T-helper 1 cell treated with Interleukin-12 subunit alpha and Interleukin-12 subunit beta and Interleukin-4 antibody, amounts not matched to agents 30 μg/mL and 1 μg/mL, for 36 hours (primary cell): ENCODE results near the gene TRRAP.
A peak's percentile ranks its signal among the peaks of the same experiment; 100 is the strongest.
"Not testable (repeated sequence)": the region's sequence is repeated elsewhere in the genome, so short reads cannot be mapped to it uniquely, and the experiment has no call there.

ENCODE experiments used
- H3K27ac Mint-ChIP-seq: one replicate; pipeline ENCODE4 v1.8.0; 2021; ENCODE audit warnings: mild to moderate bottlenecking, mixed read lengths
- H3K27me3 Mint-ChIP-seq: one replicate; pipeline ENCODE4 v1.8.0; 2021; ENCODE audit warnings: low read depth, mixed read lengths
- H3K36me3 Mint-ChIP-seq: one replicate; pipeline ENCODE4 v1.8.0; 2021; ENCODE audit warnings: low read depth, mixed read lengths
- H3K4me1 Mint-ChIP-seq: one replicate; pipeline ENCODE4 v1.8.0; 2021; ENCODE audit warnings: low read depth, mixed read lengths
- H3K4me3 Mint-ChIP-seq: one replicate; pipeline ENCODE4 v1.8.0; 2021; ENCODE audit warnings: mild to moderate bottlenecking, moderate library complexity, mixed read lengths
- H3K9me3 Mint-ChIP-seq: one replicate; pipeline ENCODE4 v1.8.0; 2021; ENCODE audit warnings: mixed read lengths

The TRRAP gene

DNA sequence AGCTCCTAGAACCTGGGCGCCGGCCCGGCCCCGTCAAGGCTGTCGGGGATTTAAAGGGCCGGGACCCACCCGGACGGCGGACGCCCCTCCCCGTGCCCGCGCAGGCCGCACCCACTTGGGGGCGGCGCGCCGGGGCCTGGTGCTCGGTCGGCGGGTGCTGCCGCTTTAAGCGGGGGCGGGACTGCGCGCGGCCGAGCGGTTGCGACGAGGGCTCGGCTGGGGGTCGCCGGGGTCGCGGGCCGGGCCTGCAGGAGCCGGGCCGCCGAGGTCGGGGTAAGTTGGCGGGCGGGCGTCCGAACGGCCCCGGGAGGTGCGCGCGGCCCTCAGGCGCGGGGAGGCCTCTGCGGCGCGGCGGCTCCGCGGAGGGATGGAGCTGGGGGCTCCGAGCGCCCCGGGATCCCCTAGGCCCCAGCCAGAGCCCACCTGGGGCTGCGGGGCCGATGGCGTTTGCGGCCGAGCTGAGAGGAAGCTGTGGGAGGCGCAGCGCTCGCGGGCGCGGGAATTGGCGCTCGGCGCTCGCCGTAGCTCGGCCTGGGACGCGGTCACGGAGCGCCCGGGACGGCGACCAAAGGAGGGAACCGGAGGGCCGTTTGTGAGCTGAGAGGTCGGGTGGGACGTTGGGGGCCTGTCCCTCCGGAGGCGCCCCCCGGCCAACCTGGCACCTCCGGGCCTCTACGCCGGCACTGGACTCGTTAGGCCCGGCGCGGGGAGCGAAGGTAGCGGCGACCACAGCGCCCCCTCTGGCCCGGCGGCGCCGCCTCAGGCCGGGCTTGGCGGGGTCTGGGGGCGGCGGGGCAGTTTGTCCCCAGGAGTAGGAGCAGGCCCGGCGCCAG is at the start of gene TRRAP:
TRRAP (plus strand) TSS at position 168 of the 833 bp plus-strand sequence. CDS start 2,619 bp downstream, outside the sequence.
- Mint-ChIP-seq H3K27me3 (peaks cover 5% of the 10 kb centered on the region), H3K4me3 (peak within 1 kb of the TSS; percentile 89), H3K9me3 (no peaks in the 10 kb centered on the region), H3K4me1 (peaks cover 6% of the 10 kb centered on the region), H3K36me3 (peaks cover 9% of the 10 kb centered on the region), H3K27ac (peak within 1 kb of the TSS; percentile 91)

DNA sequence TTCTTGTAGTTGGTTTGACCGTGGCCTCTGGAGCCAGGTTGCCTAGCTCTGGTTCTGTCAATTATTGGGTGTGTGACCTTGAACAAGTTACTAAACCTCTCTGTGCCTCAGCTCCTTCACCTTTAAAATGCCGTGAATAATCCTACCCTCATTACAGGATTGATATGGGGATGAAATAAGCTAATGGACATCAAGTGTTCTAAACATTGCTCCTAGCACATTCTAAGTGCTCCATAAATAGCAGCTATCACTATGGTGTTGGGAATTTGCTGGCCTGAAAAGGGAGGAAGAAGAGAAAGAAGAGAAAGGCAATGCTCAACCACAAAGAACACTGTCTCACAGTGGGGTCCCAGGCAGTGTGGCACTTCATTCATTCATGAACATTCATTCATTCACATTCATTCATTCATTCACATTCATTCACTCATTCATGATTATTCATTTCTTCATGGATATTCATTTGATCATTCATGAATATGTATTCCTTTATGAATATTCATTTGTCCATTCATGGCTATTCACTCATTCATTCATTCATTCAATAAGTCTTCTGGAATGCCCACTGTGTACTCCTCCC is 47.3 kb upstream of the TRRAP start:
- no peaks in the 10 kb centered on the region for H3K9me3 Mint-ChIP-seq
- H3K27me3 Mint-ChIP-seq = no peaks in the 10 kb centered on the region
- no peak overlapping the region for H3K4me3 Mint-ChIP-seq
- no peaks in the 10 kb centered on the region for H3K36me3 Mint-ChIP-seq
- H3K4me1 Mint-ChIP-seq = no peaks in the 10 kb centered on the region
- H3K27ac Mint-ChIP-seq = no peak overlapping the region

DNA sequence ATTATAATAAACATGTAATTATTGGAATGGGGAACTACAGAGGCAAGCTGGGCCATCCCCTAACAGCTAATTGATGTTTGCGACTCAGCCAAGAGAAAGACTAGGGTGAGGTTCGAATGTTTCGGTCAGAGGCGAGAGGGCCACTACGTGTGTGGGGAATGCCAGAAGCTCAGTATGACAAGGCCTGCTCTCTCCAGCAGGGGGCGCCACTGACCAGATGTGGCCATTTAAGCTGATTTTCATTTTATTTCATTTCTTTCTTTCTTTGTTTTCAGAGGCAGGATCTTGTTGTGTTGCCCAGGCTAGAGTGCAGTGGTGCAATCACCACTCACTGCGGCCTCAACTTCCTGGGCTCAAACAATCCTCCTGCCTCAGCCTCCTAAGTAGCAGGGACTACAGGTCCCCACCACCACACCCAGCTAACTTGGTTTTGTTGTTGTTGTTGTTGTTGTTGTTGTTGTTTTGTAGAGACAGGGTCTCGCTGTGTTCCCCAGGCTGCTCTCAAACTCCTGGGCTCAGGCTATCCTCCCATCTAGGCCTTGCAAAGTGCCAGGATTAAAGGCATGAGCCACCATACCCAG is 46.6 kb upstream of the TRRAP start:
- H3K27ac Mint-ChIP-seq = no peak overlapping the region
- H3K4me1 Mint-ChIP-seq = no peaks in the 10 kb centered on the region
- no peaks in the 10 kb centered on the region for H3K9me3 Mint-ChIP-seq

DNA sequence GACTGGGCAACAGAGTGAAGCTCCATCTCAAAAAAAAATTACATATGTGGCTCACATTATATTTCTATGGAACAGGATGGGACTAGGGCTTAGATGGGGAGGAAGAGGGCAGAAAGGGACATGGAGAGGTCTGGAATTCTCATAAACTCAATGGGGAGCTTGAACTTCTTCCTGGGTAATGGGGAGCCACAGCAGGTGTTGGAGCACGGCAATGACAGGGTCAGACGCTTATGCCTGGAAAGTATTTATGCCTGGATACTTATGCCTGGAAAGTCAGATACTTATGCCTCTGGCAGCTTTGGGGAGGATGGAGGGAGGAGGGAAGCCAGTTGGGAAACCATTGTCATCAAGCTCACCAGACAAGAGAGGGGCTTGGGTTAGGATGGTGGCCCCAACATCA is 45.3 kb upstream of the TRRAP start:
- no peaks in the 10 kb centered on the region for H3K9me3 Mint-ChIP-seq
- H3K27ac Mint-ChIP-seq = no peak overlapping the region
- no peaks in the 10 kb centered on the region for H3K4me1 Mint-ChIP-seq
- no peaks in the 10 kb centered on the region for H3K27me3 Mint-ChIP-seq
- no peaks in the 10 kb centered on the region for H3K36me3 Mint-ChIP-seq
- H3K4me3 Mint-ChIP-seq = no peak overlapping the region

More for the DNA sequence above, 46.6 kb upstream of the TRRAP start:
- no peak overlapping the region for H3K4me3 Mint-ChIP-seq
- no peaks in the 10 kb centered on the region for H3K36me3 Mint-ChIP-seq
- H3K27me3 Mint-ChIP-seq = no peaks in the 10 kb centered on the region

DNA sequence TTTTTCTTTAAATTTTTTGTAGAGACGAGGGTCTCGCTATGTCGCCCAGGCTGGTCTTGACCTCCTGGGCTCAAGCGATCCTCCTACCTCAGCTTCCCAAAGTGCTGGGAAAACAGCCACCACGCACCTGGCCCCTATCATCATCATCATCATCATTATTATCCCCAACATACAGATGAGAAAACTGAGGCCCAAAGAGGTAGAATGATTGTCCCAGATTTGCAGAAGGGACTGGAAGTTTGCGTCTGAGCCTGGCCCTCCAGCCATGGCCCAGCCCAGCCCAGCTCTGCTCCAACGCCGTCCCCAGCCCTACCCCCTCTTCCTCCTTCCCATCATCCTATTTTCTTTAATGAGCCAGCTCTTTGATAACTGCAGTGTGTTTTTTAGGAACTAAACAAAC is 43.4 kb upstream of the TRRAP start:
- no peaks in the 10 kb centered on the region for H3K36me3 Mint-ChIP-seq
- H3K4me3 Mint-ChIP-seq = no peak overlapping the region
- no peaks in the 10 kb centered on the region for H3K4me1 Mint-ChIP-seq
- H3K9me3 Mint-ChIP-seq = no peaks in the 10 kb centered on the region
- H3K27me3 Mint-ChIP-seq = no peaks in the 10 kb centered on the region
- H3K27ac Mint-ChIP-seq = no peak overlapping the region

DNA sequence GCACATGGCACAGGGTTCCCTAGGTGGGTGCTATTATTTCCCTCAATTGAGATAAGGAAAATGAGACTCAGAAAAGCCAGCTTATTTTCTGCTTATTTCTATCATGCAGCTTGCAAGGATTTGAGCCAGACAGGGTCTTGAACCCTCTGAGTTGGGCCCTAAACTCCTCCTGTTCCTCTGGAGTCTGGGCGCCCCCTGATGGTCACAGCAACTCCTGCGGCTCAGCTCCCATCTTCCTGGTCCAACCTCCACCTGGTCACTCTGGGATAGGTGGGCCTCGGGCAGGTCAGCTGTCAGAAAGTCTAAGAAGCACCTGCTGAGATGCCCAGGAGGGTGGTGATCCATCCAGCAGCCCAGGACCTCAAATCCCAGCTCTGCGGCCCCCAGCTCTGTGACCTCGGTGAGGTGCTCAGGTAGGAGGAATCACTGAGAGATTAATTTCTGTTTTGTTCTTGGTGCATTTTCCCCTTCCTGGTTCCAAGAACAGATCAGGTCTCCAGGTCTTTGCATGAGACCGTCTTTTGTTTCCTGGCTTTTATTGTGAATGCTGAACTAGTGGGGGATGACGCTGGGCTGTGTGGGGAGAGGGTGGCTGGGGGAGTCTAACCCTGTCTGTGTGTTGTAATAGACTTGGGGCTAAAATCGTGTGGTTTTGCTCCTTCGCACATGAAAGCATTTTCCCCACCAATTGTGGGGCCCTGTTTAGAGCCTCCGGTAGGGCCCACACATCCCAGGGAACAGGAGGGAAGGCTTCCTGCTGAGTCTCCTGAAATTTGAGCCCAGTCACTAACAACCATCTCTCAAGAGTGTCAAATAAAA is 41.3 kb upstream of the TRRAP start:
- H3K9me3 Mint-ChIP-seq = no peaks in the 10 kb centered on the region
- H3K4me1 Mint-ChIP-seq = peaks cover 2% of the 10 kb centered on the region
- H3K27ac Mint-ChIP-seq = no peak overlapping the region
- no peak overlapping the region for H3K4me3 Mint-ChIP-seq
- H3K27me3 Mint-ChIP-seq = no peaks in the 10 kb centered on the region
- no peaks in the 10 kb centered on the region for H3K36me3 Mint-ChIP-seq

DNA sequence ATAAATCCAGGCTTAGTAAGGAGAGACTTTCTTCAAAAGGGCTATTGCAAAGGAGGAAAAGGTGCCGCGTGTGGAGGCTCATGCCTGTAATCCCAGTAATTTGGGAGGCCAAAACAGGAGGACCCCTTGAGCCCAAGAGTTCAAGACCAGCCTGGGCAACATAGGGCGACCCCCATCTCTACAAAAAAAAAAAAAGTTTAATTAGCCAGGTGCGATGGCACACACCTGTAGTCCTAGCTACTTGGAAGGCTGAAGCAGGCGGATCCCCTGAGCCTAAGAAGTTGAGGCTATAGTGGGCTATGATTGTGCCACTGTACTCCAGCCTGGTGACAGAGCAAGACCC is 40.7 kb upstream of the TRRAP start:
- Mint-ChIP-seq H3K27ac (no peak overlapping the region), H3K27me3 (no peaks in the 10 kb centered on the region), H3K4me3 (no peak overlapping the region), H3K9me3 (no peaks in the 10 kb centered on the region), H3K4me1 (peaks cover 2% of the 10 kb centered on the region), H3K36me3 (no peaks in the 10 kb centered on the region)

DNA sequence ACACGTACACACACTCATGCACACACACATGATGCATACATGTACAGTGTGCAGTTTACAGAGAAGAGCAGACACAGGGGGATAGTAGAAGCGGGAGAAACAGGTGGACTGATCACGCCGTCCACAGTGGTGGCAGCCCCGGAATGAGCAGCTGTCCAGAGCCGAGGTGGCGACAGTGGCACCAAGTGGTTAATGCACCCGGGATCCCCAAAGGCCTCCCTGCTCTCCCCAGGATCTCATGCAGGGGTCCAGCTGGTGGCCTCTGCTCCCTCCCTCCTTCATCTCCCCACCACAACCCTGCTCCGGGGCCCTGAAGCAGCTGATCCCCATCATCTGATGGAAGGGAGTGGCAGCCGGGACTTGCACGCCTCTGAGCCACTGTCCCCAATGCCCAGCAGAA is 38.2 kb upstream of the TRRAP start:
- no peaks in the 10 kb centered on the region for H3K27me3 Mint-ChIP-seq
- no peak overlapping the region for H3K27ac Mint-ChIP-seq
- peaks cover 2% of the 10 kb centered on the region for H3K4me1 Mint-ChIP-seq
- H3K9me3 Mint-ChIP-seq = no peaks in the 10 kb centered on the region
- H3K36me3 Mint-ChIP-seq = no peaks in the 10 kb centered on the region
- H3K4me3 Mint-ChIP-seq = no peak overlapping the region

DNA sequence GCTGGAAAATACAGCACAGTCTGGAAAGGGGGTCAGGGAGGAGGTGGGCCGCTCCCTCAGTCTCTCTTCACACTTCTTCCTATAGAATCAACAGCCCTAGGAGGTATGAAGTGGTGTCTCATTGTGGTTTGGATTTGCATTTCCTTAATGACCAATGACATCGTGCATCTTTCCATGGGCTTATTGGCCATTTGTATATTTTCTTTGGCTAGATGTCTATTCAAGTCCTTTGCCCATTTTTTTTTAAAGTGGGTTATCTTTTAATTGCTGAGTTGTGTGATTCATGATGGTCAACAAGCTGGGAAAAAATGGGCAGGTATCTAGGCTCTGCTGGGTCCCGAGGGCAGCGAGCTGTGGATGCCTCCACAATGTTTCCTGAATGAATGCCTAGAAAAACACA is 37.6 kb upstream of the TRRAP start:
- no peaks in the 10 kb centered on the region for H3K27me3 Mint-ChIP-seq
- no peak overlapping the region for H3K27ac Mint-ChIP-seq
- no peak overlapping the region for H3K4me3 Mint-ChIP-seq
- no peaks in the 10 kb centered on the region for H3K9me3 Mint-ChIP-seq
- no peaks in the 10 kb centered on the region for H3K36me3 Mint-ChIP-seq
- peaks cover 2% of the 10 kb centered on the region for H3K4me1 Mint-ChIP-seq

DNA sequence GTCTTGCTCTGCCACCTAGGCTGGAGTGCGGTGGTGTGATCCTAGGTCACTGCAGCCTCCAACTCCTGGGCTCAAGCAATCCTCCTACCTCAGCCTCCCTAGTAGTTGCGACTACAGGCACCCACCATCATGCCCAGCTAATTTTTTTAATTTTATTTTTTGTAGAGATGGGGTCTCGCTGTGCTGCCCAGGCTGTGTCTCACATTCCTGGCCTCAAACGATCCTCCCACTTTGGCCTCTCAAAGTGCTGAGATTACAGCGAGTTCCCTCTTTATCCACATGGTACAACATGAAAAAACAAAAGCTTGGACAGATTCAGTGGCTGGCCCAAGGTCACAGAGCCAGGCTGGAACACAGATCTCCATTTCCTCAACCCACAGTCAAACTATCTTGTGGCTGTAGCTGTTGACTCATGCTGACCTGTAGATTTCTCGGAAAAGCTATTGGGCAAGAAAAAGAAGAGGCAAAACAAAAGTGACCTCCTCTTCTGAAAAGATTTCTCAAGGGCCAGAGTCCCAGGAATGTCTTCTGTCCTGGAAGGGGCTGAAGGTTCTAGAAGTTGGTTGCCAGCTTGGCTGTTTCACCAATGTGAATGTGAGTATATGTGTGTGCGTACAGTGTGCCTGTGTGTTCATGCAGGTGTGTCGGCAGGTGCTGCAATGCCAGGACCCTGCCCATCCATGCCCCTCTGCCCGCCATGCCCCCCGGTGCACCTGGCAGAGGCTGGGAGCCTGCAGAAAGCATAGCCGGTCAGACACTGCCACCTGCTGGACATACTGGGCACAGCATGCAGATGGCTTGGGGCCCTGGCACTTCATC is 36.9 kb upstream of the TRRAP start:
- no peak overlapping the region for H3K4me3 Mint-ChIP-seq
- H3K27me3 Mint-ChIP-seq = no peaks in the 10 kb centered on the region
- H3K9me3 Mint-ChIP-seq = no peaks in the 10 kb centered on the region

DNA sequence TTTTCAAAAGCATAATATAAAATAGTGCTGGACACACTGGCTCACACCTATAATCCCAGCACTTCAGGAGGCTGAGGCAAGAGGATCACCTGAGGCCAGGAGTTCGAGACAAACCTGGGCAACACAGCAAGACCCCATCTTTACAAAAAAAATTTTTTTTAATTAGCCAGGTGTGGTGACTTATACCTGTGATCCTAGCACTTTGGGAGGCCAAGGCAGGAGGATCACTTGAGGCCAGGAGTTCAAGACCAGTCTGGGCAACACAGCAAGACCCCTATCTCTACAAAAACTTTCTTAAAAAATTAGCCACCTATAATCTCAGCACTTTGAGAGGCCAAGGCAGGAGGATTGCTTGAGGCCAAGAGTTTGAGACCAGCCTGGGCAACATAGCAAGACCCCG is 35.8 kb upstream of the TRRAP start:
- not testable (repeated sequence) for H3K27me3 Mint-ChIP-seq, H3K4me1 Mint-ChIP-seq, H3K36me3 Mint-ChIP-seq, H3K4me3 Mint-ChIP-seq, H3K9me3 Mint-ChIP-seq, H3K27ac Mint-ChIP-seq

More for the DNA sequence above, 36.9 kb upstream of the TRRAP start:
- no peak overlapping the region for H3K27ac Mint-ChIP-seq
- no peaks in the 10 kb centered on the region for H3K36me3 Mint-ChIP-seq
- H3K4me1 Mint-ChIP-seq = peaks cover 2% of the 10 kb centered on the region

DNA sequence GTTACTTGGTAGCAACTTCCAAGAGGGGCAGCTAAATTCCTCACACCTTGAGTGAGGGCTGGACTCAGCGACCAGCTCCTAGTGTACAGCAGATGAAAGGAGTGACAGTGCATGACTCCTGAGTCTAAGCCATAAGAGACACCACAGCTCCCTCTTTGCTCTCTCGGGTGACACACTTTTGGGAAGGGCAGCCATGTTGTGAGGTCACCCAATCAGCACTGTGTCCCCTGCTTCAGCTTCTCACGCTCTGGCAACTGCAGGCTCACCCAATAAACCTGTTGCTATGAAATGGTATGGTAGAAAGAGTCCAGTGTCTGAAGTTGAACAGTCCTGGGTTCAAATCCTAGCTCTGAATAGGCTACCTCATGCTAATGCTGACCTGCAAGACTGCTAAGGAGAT is 29.4 kb upstream of the TRRAP start:
- Mint-ChIP-seq H3K9me3 (no peaks in the 10 kb centered on the region), H3K27ac (no peak overlapping the region), H3K36me3 (no peaks in the 10 kb centered on the region), H3K4me3 (no peak overlapping the region), H3K27me3 (no peaks in the 10 kb centered on the region), H3K4me1 (no peaks in the 10 kb centered on the region)

DNA sequence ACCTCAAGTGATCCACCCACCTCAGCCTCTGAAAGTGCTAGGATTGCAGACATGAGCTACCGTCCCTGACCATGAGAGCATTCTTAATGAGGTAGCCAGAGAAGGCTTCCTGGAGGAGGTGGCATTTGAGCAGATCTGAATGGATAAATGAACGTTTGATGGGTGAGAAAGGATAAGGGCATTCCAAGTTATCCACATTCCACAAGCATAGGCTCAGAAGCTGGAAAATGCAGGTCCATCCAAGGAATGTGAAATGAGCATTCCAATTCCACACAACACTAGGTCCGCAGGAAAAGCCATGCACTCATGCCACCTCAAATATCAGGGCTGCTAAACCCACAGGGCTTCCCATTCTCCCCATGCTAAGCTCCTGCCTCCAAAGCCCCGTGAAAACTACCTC is 25.5 kb upstream of the TRRAP start:
- no peaks in the 10 kb centered on the region for H3K27me3 Mint-ChIP-seq
- H3K36me3 Mint-ChIP-seq = no peaks in the 10 kb centered on the region
- no peaks in the 10 kb centered on the region for H3K4me1 Mint-ChIP-seq
- no peak overlapping the region for H3K4me3 Mint-ChIP-seq
- no peaks in the 10 kb centered on the region for H3K9me3 Mint-ChIP-seq
- H3K27ac Mint-ChIP-seq = no peak overlapping the region
